Activated CD8-positive, alpha-beta T cell treated with anti-CD3 and anti-CD28 coated beads, Interleukin-2, amount 10 ng/mL, durations not matched to agents 7 days and 5 days (primary cell): ENCODE data around the gene KCTD11. TPM values are rescaled to one million over a fixed set of nuclear protein-coding genes. Genes with fewer than 3 reads are reported as not detected.

Source experiments
- ATAC-seq: fragments of 150-1000 bp; cut with Tn5 transposase; one replicate; pipeline ENCODE4 v1.10.0; 2021; ENCODE audit warnings: moderate library complexity
- CTCF ChIA-PET: fragments of 350-600 bp; sonication (Branson Sonifier 250); formaldehyde crosslinking; loops from one replicate; lab custom pipeline; 2021; ENCODE audit warnings: antibody characterized with exemption; lab: Charles Lee
- POLR2A ChIA-PET: fragments of 350-600 bp; sonication (Branson Sonifier 250); formaldehyde crosslinking; loops from one replicate; lab custom pipeline; 2021; ENCODE audit warnings: antibody characterized with exemption; lab: Charles Lee
- DNase-seq: peaks from one replicate; pipeline ENCODE4 v3.0.0-alpha.2; 2020
- H3K27ac Mint-ChIP-seq: one replicate; pipeline ENCODE4 v1.8.0; 2021; ENCODE audit warnings: mild to moderate bottlenecking, mixed read lengths
- H3K27me3 Mint-ChIP-seq: one replicate; pipeline ENCODE4 v1.8.0; 2021; ENCODE audit warnings: low read depth, mixed read lengths
- H3K36me3 Mint-ChIP-seq: one replicate; pipeline ENCODE4 v1.8.0; 2021; ENCODE audit warnings: low read depth, mixed read lengths
- H3K4me1 Mint-ChIP-seq: one replicate; pipeline ENCODE4 v1.8.0; 2021; ENCODE audit warnings: low read depth, mixed read lengths
- H3K4me3 Mint-ChIP-seq: one replicate; pipeline ENCODE4 v1.8.0; 2021; ENCODE audit warnings: mild to moderate bottlenecking, mixed read lengths
- H3K9me3 Mint-ChIP-seq: one replicate; pipeline ENCODE4 v1.8.0; 2022; ENCODE audit warnings: mixed read lengths; ENCODE audit not compliant: insufficient read depth
- total RNA-seq, 2 experiments: library from RNA; stranded (reverse); gene quantifications; one replicate each; pipeline ENCODE4 v1.2.3, GENCODE V29; 2021

KCTD11 gene
- total RNA-seq, 2 experiments from 2014 or later = 11.4 to 11.8 TPM

- H3K9me3 Mint-ChIP-seq = no peaks in the 10 kb centered on the region
- POLR2A ChIA-PET = interaction anchor here (0.5 to 3.7 kb wide), 10 partner anchors 16 to 313 kb away, joined by 3 to 24 read pairs (median 3); partner anchors contain the start of genes ACAP1, NEURL4 and SLC16A13
- H3K36me3 Mint-ChIP-seq = peaks cover 74% of the 10 kb centered on the region
- CTCF ChIA-PET = interaction anchor here (0.8 to 1.5 kb wide), 3 partner anchors 8 to 17 kb away, joined by 3 to 4 read pairs (median 4); partner anchors contain the start of gene NEURL4
- peak overlapping the region; percentile 90 for H3K27ac Mint-ChIP-seq
- peaks cover 72% of the 10 kb centered on the region for H3K4me1 Mint-ChIP-seq
- peak overlapping the region; percentile 82 for H3K4me3 Mint-ChIP-seq
- ATAC-seq (no peak), DNase-seq (no peak)
- no peaks in the 10 kb centered on the region for H3K27me3 Mint-ChIP-seq
Observed at GRCh38 chr17:7313088-7313889, 38.7 kb upstream of the KCTD11 start.

- DNase-seq = no peak
- peak overlapping the region; percentile 82 for H3K4me3 Mint-ChIP-seq
- peaks cover 70% of the 10 kb centered on the region for H3K4me1 Mint-ChIP-seq
- peak overlapping the region; percentile 90 for H3K27ac Mint-ChIP-seq
- H3K36me3 Mint-ChIP-seq = peaks cover 72% of the 10 kb centered on the region
- CTCF ChIA-PET = interaction anchor here (1.0 to 1.9 kb wide), 3 partner anchors 8 to 23 kb away, joined by 3 to 6 read pairs (median 4); partner anchors contain the start of genes ACAP1 and NEURL4
- H3K27me3 Mint-ChIP-seq = no peaks in the 10 kb centered on the region
- no peak for ATAC-seq
- H3K9me3 Mint-ChIP-seq = no peaks in the 10 kb centered on the region
- POLR2A ChIA-PET = interaction anchor here (0.5 to 3.7 kb wide), 10 partner anchors 13 to 312 kb away, joined by 3 to 24 read pairs (median 4); partner anchors contain the start of genes ACAP1, NEURL4 and SLC16A13
Observed at GRCh38 chr17:7313890-7314718, 37.9 kb upstream of the KCTD11 start.

- Mint-ChIP-seq H3K36me3 (peaks cover 63% of the 10 kb centered on the region), H3K9me3 (no peaks in the 10 kb centered on the region), H3K27ac (peak within 1 kb of the TSS; percentile 97), H3K4me3 (peak within 1 kb of the TSS; percentile 91), H3K4me1 (peaks cover 61% of the 10 kb centered on the region), H3K27me3 (no peaks in the 10 kb centered on the region)
- POLR2A ChIA-PET = interaction anchor here (0.6 to 3.7 kb wide), 6 partner anchors 12 to 256 kb away, joined by 3 to 24 read pairs (median 6); partner anchors contain the start of genes ACAP1, GABARAP and NEURL4
- DNase-seq (peak; percentile 96), ATAC-seq (peak; percentile 86)
- CTCF ChIA-PET = interaction anchor here (0.7 to 1.9 kb wide), 4 partner anchors 10 to 31 kb away, joined by 3 to 6 read pairs (median 4); partner anchors contain the start of genes ACAP1 and NEURL4
Observed at GRCh38 chr17:7314719-7315569, 37.0 kb upstream of the KCTD11 start, which contains the start of gene GPS2. Gene GPS2 (minus strand): TSS chr17:7315360. CDS start chr17:7315052, 308 bp downstream.

GRCh38 chr17:7315570-7316235, 36.3 kb upstream of the KCTD11 start:
- H3K27me3 Mint-ChIP-seq = no peaks in the 10 kb centered on the region
- peaks cover 54% of the 10 kb centered on the region for H3K4me1 Mint-ChIP-seq
- no peak for ATAC-seq
- H3K36me3 Mint-ChIP-seq = peaks cover 56% of the 10 kb centered on the region
- POLR2A ChIA-PET = interaction anchor here (1.2 to 3.7 kb wide), 5 partner anchors 11 to 74 kb away, joined by 3 to 24 read pairs (median 9); partner anchors contain the start of genes ACAP1, GABARAP and NEURL4
- CTCF ChIA-PET = interaction anchor here (0.7 to 1.9 kb wide), 3 partner anchors 9 to 30 kb away, joined by 3 to 6 read pairs (median 3); partner anchors contain the start of gene ACAP1
- peak overlapping the region; percentile 97 for H3K27ac Mint-ChIP-seq
- DNase-seq = no peak
- H3K4me3 Mint-ChIP-seq = peak overlapping the region; percentile 91
- H3K9me3 Mint-ChIP-seq = no peaks in the 10 kb centered on the region

- H3K4me1 Mint-ChIP-seq = peaks cover 41% of the 10 kb centered on the region
- H3K4me3 Mint-ChIP-seq = peak overlapping the region; percentile 40
- CTCF ChIA-PET = interaction anchor here (1.5 kb wide), 1 partner anchor 12 kb away, joined by 5 read pairs; no protein-coding TSS in a partner anchor
- peaks cover 54% of the 10 kb centered on the region for H3K36me3 Mint-ChIP-seq
- peak overlapping the region; percentile 40 for H3K27ac Mint-ChIP-seq
- no peaks in the 10 kb centered on the region for H3K27me3 Mint-ChIP-seq
- DNase-seq (no peak), ATAC-seq (no peak)
- no peaks in the 10 kb centered on the region for H3K9me3 Mint-ChIP-seq
- POLR2A ChIA-PET = interaction anchor here (1.0 to 1.2 kb wide), 2 partner anchors 10 to 13 kb away, joined by 3 to 4 read pairs; no protein-coding TSS in a partner anchor
Observed at GRCh38 chr17:7317161-7317803, 34.7 kb upstream of the KCTD11 start.

- DNase-seq = no peak
- Mint-ChIP-seq H3K36me3 (peaks cover 52% of the 10 kb centered on the region), H3K9me3 (no peaks in the 10 kb centered on the region), H3K27me3 (no peaks in the 10 kb centered on the region), H3K27ac (no peak overlapping the region), H3K4me3 (no peak overlapping the region), H3K4me1 (peaks cover 31% of the 10 kb centered on the region)
- ChIA-PET POLR2A (interaction anchor here (1.0 to 1.2 kb wide), 2 partner anchors 9 to 12 kb away, joined by 3 to 4 read pairs; no protein-coding TSS in a partner anchor), CTCF (interaction anchor here (1.5 kb wide), 1 partner anchor 11 kb away, joined by 5 read pairs; no protein-coding TSS in a partner anchor)
- no peak for ATAC-seq
Observed at GRCh38 chr17:7318121-7318860, 33.7 kb upstream of the KCTD11 start.

- no peaks in the 10 kb centered on the region for H3K27me3 Mint-ChIP-seq
- no peaks in the 10 kb centered on the region for H3K9me3 Mint-ChIP-seq
- H3K4me3 Mint-ChIP-seq = no peak overlapping the region
- no peak for ATAC-seq
- CTCF ChIA-PET = interaction anchor here (1.3 to 2.2 kb wide), 3 partner anchors 8 to 15 kb away, joined by 3 to 7 read pairs (median 6); partner anchors contain the start of genes ACAP1 and NEURL4
- H3K27ac Mint-ChIP-seq = no peak overlapping the region
- POLR2A ChIA-PET = interaction anchor here (0.7 kb wide), 1 partner anchor 10 kb away, joined by 3 read pairs; no protein-coding TSS in a partner anchor
- H3K36me3 Mint-ChIP-seq = peaks cover 50% of the 10 kb centered on the region
- DNase-seq = no peak
- H3K4me1 Mint-ChIP-seq = peaks cover 16% of the 10 kb centered on the region
Observed at GRCh38 chr17:7321466-7321865, 30.5 kb upstream of the KCTD11 start.

- DNase-seq (no peak), ATAC-seq (no peak)
- H3K27me3 Mint-ChIP-seq = no peaks in the 10 kb centered on the region
- H3K27ac Mint-ChIP-seq = no peak overlapping the region
- CTCF ChIA-PET = interaction anchor here (1.3 to 1.9 kb wide), 3 partner anchors 9 to 14 kb away, joined by 3 to 13 read pairs (median 6); partner anchors contain the start of gene ACAP1
- POLR2A ChIA-PET = interaction anchor here (0.6 kb wide), 1 partner anchor 14 kb away, joined by 3 read pairs; the partner anchor contains the start of gene ACAP1
- peaks cover 46% of the 10 kb centered on the region for H3K36me3 Mint-ChIP-seq
- peaks cover 19% of the 10 kb centered on the region for H3K4me1 Mint-ChIP-seq
- no peaks in the 10 kb centered on the region for H3K9me3 Mint-ChIP-seq
- no peak overlapping the region for H3K4me3 Mint-ChIP-seq
Observed at GRCh38 chr17:7322520-7323194, 29.3 kb upstream of the KCTD11 start.
